CD1c-positive myeloid dendritic cell (primary cell): ENCODE data around the gene RNASE12.
A peak's percentile ranks its signal among the peaks of the same experiment; 100 is the strongest.
"Not testable (repeated sequence)": the region's sequence is repeated elsewhere in the genome, so short reads cannot be mapped to it uniquely, and the experiment has no call there.

Experiments used
- DNase-seq: peaks from one replicate; pipeline ENCODE4 v3.0.0-alpha.2; 2016; ENCODE audit errors: extremely low spot score

Gene RNASE12, protein sequence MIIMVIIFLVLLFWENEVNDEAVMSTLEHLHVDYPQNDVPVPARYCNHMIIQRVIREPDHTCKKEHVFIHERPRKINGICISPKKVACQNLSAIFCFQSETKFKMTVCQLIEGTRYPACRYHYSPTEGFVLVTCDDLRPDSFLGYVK

DNA sequence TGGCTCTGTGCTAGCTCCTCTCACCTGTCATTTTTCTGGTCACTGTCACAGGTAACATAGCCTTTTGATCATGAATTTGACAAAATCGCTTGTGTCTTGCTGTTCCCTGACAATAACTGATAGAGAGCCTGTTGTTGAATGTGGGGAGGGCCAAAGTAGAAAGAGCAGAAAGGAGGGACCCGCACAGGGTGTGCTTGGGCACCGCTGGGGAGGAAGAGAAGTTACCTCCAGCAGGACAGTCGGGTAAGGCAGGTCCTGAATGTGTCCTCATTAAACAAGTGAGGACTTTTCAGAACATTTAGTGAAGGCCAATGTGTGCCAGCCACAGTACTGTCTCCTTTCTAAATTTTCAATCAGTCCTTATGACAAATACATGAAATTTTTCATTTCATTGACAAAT is at the start of gene RNASE12:
TSS of gene RNASE12 (minus strand) at position 142 of the 400 bp plus-strand sequence. CDS start 653 bp downstream, outside the sequence.
- DNase-seq: no peak

GRCh38 chr14:20632831-20633691 is 41.9 kb upstream of the RNASE12 start:
- peak; percentile 48 for DNase-seq

DNA sequence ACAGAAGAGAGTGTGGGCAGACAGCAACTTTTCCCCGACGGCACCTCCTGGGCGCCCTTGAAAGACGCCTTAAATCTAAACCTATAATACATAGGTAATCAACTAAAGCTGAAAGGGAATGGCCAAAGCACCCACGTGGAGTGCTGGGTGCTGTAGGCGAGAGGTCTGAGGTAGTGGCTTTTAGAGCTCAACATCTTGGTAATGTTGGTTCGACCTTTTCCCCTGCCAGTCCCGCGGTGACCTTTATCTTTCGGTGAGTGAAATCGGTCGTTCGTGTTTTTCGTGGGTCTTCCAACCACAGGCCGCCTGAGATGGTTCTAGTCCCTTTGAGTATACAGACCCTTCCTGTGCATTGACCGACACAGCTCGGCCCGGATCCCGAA is 41.3 kb upstream of the RNASE12 start:
- DNase-seq: no peak

GRCh38 chr14:20631880-20632389 is 40.8 kb upstream of the RNASE12 start:
- DNase-seq: no peak

DNA sequence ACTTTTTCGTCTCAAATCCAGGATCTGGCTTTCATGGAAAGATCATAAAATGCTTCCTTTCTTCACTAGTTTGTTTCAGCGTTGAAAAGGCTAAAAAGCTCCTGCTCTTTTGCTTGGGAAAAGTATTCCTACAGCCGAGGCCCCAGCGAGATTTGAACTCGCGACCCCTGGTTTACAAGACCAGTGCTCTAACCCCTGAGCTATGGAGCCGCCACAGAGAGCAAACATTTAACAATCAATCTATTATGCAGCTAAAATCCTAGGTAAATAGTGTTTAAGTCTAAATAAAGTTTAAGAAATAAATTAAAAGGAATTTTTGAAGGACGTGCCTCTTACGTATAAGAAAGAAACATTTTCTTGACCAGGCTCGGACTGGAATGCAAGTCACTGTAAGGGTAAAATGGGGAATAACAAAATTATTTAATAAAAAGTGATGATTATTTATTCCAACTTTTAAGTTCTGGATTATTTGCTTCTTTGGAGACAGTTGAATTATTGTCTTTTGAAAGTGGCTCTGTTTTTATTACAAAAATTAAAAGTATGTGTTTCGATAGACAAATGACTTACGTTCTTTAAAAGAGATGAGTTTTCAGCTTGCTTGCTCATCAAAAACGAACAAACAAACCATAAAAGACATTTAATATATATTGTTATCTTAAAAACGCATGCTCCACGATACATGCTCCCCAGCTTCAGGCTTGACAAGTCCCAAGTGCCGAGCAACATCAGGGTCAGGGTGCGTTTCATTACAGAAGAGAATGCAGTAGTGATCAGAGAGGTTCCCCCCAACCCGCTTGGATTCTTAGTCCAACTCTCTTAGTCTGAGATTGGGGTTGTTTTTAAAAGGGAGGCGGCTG is 40.1 kb upstream of the RNASE12 start:
- no peak for DNase-seq

- DNase-seq: peak; percentile 38
Observed at GRCh38 chr14:20630340-20631022, 39.3 kb upstream of the RNASE12 start.

DNA sequence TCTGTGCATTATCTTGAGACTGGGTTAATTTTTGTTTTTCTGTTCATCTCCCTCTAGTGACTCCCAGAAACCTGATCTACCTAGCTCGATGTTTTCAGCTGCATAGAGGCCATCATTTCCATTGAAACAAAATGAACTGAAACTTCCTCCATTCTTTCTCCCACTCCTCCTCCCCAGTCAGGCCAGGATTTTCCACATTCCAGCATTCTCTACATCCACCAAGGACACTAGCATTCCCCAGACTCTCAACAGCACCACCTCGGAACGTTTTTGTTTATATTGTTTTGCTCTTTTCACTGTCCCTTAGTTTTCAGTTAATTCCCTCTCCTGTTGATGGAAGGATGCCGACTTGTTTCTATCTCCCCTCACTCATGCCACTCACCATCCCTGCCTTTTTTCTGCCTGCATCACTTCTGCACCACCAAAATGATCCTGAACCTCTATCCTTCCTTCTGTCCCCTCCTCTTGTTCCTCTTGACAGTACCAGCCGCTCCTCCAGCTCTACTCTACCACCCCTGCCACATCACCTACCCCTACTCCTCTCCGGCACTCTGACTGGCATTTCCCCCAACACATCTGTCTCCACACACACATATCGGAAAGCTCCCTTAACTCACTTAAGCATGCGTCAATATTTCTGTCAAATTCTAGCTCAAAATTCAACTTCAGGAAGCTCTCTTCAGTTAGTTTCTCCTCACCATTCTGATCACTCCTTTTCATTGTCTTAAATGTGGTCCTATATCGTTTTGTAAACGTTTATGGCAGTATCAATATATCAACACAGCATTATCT is 37.1 kb upstream of the RNASE12 start:
- DNase-seq: no peak

DNA sequence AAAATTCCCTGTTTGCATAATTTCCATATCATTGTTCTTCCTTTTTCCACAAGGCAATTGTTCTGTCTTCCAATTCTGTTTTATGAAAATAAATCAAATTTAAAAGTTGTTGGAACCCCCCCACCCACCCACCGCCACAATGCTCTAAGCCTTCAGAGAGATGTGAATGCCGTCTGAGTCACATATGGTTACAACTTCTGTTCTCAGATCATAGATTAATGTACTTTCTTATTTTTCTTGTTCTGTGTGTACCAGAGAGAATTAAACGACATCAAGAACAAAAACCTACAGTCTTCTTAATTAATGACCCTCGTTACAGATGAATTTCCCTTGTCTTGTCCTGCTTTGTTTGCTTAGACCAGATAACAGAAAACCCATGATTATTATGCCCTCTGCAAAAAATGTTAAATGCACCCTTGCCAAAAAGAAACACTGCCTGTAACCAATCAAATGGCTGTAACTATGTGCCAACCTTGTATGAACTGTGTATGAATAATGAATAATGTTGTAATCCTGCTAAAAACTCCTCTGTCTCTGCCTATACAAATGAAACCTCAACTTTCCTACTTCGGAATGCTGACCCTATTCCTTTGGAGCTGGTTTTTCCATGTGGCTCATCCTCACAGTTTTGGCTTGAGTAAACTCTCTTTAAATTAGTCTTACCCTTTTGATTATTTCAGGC is 36.3 kb upstream of the RNASE12 start:
- no peak for DNase-seq

- DNase-seq: no peak
Observed at GRCh38 chr14:20626274-20626673, 35.1 kb upstream of the RNASE12 start.

- peak; percentile 92 for DNase-seq
Observed at GRCh38 chr14:20624495-20625070, 33.4 kb upstream of the RNASE12 start.

- peak; percentile 45 for DNase-seq
Observed at GRCh38 chr14:20623798-20624197, 32.6 kb upstream of the RNASE12 start.

GRCh38 chr14:20622816-20623291 is 31.7 kb upstream of the RNASE12 start:
- peak; percentile 43 for DNase-seq

DNA sequence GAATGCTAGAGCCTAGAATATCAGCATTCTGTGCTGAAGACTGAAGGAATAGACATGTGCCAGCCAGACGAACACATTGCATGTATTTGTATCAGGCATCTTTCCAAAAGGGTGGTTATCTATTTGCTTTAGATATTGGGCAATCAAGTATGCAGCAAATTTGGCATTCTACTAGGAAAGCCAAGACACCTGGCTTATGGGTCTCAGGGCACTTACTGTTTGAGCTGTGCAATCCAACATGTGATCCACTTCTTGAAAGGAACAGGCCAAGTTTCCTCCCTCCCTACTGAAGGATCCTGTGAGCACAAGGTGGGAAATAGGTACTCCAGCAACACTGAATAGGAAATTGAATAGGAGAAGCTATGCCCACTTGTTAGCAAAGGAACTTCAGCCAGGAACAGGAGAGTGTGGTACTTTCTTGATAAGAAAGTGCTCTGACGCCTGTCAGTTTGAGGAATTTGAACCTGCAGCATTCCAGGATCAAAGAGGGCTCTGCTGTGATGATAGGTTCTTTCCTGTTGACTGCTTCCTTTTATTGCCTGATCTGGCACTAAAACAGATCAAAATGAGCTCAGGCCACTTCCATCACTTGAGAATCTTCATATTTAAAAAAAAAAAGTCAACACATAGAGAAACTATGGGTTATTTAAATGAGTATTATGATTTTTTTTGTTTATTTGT is 29.8 kb upstream of the RNASE12 start:
- no peak for DNase-seq

DNA sequence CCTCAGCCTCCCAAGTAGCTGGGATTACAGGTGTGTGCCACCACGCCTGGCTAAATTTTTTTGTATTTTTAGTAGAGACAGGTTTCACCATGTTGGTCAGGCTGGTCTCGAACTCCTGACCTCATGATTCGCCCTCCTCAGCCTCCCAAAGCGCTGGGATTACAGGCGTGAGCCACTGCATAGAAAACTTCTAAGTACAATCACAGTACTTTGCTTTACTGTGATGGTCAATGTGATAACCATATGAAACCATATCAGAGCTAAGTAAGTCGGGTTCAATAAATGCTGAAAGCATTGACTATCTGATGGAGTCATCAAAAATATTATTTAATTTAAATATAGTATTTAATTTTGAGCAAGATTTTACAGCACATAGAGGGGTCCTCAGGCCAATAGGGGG is 28.5 kb upstream of the RNASE12 start:
- not testable (repeated sequence) for DNase-seq

DNA sequence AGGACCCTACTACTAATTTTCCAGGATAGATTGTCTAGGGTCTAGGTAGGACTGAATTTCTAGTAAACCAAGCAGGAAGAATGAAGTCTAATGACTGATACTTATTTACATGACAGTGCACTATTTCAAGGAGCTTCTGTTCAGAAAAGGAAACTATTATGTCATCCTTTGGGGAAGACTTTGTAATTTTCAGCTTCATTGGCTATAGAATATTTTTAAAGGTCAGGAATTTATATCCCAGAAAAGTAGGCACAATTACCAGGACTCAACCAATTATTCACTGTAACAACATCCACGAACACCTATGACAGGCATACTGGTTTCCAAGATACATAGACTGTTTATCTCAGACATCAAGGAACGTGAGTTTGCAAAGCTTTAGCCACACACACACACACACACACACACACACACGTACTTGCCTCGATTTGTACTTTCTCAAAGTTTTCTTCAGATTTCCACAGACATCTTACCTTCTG is 27.1 kb upstream of the RNASE12 start:
- DNase-seq: no peak

DNA sequence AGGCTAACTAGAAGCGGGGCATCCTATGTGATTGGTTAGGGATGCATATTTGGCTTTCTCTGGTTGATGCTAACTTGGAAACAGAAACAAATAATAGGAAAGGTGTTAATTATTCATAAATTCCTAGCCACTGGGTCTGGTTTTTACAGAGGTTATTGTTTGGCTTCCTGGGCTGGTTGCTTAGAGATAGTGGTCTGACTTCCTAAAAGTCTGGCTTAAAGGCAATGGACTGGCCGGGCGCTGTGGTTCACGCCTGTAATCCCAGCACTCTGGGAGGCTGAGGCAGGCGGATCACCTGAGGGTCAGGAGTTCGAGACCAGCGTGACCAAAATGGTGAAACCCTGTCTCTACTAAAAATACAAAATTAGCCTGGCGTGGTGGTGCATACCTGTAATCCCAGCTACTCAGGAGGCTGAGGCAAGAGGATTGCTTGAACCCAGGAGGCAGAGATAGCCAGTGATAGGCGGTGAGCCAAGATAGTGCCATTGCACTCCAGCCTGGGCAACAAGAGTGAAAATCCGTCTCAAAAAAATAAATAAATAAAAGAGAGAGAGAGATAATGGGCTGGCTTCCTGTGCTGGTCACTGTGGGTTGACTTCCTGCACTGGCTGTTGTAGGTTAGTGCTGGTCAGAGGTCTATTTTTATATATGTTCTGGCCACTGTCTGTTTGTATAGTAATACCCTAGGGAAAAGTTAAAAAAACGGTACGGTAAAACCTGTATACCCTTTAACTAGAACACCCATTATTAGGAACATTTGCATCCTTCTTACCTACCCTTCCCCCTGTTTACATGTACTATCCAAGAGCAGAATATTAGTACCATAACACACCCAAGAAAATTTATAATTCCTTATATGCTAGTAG is 26.2 kb upstream of the RNASE12 start:
- DNase-seq: no peak

DNA sequence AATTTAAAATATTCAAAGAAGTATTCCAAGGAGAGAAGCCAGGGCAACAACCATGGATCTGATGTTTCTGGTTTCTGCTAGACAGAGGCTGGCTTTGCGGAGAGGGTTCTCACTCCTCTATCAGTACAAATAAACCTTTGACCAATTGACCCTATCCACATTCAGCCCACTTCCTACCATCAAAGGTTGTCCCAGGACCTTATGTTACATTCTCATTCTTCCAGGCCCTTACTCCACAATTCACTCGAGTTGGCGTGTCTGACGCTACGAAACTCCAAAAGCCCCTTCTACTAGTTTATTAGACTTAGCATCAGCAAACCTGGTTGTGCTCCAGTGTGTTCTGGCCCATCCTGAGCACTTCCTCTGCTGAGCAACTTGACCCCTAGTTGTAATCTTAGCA is 24.8 kb upstream of the RNASE12 start:
- no peak for DNase-seq
